ENCODE data around the gene CARMIL1.
"Not testable (repeated sequence)": the region's sequence is repeated elsewhere in the genome, so short reads cannot be mapped to it uniquely, and the experiment has no call there.

Gene CARMIL1

DNA sequence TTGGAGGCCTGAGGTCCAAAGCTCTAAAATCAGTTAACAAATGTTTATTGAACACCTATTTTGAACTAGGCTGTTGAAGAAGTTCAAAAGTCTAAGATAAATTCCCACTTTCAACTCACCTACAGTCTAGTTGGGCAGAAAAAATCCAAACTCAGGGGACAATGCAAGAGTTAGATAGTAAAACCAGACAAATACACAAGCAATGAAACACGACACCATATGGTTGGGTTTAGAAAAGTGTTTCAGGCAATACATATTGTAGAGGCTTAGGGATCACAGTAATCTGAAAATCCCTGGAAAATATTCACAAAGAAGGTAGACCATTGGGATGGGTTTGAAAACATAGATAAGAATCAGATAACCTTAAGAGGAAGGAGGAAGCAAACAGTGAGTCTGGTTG is 1.3 kb upstream of the CARMIL1 start:
- DNase-seq: peak; percentile 64

DNA sequence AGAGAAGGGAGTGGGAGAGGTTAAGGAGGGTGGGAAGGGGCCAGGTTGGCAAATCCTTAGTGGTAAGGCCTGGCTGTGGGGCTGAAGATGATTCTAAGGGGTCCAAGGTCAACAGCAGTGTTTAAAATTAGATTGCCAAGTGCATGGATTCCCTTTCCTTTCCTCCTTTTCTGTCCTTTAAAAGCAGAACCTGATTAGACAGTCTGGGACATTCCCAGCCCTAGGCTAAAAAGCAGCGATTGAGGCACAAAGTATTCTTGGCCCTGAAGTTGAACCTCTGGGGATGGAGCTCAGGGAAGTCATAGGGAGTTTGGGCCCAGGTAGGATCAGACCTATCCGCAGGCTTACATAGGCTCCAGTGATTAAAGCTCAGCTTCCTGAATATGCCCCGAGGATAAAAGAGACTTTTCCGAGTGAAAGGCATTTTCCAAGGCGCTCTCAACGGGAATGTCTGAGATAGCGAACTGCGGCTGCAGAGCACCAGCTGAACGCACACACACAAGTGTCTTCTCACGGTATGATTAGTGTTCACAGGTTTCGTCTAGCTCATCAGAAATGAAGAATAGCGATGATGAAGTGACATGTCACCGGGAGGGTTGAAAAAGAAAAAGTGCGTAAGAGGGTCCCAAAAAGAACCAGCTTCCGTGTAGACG is 787 bp upstream of the CARMIL1 start:
- peak; percentile 78 for DNase-seq

DNA sequence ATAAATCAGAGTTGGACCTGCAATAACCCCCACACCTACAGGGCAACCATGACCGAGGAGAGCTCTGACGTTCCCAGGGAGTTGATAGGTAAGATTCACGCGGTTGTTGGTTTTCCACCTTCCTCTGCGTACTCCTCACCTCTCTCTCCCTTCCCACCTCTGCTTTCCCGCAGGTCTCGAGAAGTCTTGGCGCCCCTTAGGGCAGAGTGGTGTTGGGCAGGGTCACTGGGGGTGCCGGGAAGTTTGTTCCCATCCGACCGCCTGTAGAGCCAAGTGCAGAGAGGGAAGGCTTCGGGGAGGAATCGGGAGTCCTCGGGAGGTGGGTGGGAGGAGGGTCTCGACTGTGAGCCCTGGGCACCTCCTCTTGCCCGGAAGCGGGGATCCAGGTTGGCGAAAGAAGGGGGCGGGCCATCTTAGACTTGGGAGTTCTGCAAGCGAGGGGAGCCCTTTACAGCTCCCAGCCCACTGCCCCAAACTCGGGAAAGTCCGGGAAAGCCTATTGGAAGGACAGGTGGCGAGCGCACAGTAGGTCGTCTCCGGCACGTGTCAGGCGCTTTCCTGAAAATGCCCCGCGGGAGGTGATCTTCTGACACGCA is 672 bp downstream of the CARMIL1 start:
- DNase-seq: peak; percentile 76

DNA sequence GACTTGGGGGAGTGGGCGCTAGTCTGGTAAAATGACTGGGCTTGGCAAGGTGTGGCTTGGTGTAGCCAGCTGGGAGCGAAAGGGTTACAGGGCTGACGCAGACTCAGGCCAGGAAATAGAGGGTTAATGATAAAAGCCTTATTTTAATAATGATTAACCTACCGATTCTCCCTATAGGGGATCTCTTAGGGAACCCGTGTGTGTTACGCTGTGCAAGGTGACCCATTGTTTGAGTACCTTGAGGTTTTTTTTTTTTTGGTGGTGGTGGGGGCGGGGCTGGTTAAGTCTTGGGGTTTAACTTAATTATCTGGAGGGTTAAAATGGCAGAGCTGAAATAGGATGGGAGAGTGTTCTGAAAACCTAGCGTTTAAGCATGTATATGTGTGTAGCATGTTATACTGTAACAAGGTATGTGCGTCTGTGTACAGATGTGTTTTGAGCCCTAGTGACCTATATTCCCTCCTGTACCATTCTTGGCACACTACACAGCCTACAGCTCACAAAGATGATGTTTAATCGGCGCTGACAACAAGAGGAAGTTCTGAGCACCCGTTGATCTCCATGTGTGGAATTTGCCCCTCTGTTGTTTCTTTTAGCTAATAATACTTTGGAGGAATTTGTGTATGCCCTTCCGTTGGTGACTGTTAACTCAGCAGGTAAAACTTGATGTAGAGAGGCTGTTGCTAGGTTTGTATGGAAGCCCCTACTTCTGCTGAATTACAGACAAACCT is 1.3 kb downstream of the CARMIL1 start:
- DNase-seq: peak; percentile 64

DNA sequence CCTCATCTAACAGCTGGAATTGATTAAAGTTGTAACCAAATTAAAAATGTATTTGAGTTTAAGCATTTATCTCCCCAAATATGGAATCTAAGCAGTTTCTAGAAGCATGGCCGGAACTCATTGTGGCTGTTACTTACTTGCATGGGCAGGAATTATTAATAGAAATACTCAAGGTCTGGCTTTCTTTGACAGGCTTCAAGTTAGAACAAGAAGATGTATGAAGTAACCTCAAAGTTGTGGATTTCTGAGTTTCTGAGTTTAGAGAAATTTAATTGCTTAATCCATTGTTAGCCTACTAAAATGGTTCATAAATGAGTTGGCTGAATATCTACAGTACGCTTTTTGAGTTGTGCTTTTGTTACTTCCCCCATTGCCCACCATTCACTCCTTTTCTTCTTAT is 7.7 kb downstream of the CARMIL1 start:
- DNase-seq: no peak

DNA sequence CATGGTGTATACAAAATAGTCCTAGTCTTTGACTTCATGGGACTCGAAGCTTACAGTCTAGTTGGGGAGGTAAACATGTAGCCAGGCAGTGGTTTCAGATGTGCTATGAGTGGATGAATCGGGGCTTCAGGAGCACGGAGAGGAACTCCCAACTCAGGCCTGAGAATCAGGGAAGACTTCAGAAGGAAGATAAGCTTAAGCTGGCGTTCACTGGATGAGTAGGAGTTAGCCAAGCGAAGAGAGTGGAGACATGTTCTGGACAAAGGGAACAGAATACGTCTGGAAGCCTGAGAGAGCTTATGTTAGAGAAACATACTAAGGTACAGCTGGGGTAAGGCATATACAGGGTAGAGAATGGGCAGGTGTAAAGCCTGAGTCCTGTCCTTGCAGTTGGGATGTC is 8.8 kb downstream of the CARMIL1 start:
- peak; percentile 38 for DNase-seq

DNA sequence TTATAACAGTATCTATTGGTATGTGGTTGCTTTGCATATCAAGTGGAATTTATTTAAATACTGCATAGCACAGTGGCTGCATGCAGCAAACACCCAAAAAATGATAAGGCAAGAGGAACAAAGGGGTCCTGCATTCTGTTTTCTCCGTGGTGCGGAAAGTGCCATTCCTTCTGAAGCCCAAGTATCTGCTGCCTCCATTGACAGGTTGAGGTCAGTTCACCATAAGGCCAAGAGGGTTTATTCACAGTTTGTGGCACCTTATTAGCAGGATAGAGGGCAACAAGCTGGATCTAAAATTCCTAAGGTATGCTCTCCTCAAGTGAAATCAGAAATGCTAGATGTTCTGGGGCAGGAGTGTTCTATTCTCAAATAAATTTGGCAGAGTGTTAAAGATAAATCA is 9.3 kb downstream of the CARMIL1 start:
- DNase-seq: no peak

DNA sequence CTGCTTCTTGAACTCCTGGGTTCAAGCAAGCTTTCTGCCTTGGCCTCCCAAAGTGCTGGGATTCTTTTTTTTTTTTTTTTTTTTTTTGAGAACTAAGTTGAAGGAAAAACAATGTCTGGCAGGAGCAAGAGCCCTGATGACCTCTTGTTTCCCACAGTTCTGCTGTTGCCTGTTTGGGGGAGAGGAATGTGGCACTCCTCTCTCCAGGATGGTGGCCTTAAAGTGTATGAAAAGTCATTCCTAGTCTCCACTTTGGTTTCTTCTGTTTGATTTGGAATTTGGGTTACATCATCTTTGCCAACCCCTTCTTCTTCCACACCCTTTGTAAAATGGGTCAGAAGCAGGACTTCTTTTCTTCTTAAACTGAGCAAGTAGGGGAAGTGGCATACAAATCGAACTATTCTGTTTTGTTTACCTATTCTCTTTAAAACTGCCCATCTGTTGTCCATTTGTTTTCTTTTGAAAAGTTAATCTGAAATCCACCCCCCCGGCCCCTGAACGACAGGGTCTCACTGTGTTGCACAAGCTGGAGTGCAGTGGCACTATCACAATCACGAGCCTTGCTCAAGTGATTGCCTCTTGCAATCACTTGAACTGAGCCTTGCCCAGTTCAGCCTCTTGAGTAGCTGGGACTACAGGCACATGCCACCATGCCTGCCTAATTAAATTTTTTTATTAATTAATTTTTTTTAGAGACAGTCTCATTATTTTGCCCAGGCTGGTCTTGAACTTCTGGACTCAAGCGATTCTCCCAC is 11.3 kb downstream of the CARMIL1 start:
- DNase-seq: no peak

DNA sequence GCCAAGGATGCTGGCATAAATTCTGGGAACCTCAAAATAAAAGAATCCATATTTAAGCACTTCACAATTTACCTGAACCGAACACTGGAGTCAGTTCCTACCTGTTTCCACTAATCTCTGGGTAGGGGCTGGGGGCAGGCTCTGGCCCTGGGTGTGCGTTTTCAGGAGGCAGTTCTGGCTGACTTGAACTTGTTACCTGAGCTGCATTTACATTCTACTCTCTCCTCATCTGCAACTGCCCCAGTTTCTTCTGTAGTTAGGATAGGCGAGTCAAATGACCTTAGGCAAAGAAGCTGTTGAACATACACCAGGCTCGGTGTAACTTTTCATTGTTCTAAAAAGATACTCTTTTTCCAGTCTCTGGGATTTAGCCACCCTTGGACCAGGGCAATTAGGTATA is 13.2 kb downstream of the CARMIL1 start:
- DNase-seq: no peak

DNA sequence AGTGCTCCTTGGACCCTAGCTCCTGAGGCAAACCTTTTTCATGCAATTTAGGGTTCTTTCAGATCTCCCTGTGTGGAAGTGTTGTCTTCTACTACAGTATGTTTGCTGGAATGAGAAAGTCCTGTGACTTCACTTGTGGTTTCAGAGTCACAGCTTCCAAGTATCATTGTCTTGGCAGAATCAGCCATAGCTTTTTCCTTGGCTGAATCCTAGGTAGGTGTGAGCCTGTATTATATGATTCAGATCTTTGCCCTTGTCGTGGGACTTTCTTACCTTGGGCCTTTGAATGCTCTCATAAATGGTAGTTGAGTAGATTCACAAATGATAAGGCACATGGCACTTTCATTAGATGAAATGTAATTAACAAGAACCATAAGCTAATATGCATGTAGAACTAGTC is 16.5 kb downstream of the CARMIL1 start:
- DNase-seq: no peak

DNA sequence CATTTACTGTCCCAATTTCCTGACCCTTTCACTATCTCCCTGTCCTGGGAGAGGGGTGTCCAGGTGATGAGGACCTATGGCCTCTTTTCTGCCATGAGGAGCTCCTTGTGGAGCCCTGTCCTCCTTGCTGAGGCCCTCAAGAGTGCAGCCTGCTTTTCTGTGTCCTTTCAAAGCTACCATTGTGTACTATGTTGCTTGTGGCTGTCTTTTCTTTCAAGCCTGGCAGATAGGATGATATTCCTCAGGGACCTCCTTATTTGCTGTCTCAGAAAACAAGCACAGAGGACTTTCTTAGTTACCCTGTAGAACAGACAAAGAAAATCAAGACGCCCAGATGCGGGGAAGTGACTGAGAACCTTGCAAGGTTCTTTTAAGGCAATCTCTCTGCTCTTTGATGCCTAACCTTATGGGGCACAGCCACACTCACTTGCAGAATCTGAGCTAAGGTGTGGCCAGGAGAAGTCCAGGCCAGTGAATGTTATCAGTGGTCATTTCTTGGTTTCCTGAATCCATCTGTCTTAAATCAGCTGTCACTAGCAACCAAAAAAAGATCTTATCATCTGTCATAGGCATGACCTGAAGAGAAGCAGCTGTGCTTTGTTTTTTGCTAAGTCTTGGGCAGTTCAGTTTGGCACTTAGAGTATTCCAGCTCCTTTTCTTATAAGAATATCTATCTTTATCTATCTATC is 17.2 kb downstream of the CARMIL1 start:
- no peak for DNase-seq

DNA sequence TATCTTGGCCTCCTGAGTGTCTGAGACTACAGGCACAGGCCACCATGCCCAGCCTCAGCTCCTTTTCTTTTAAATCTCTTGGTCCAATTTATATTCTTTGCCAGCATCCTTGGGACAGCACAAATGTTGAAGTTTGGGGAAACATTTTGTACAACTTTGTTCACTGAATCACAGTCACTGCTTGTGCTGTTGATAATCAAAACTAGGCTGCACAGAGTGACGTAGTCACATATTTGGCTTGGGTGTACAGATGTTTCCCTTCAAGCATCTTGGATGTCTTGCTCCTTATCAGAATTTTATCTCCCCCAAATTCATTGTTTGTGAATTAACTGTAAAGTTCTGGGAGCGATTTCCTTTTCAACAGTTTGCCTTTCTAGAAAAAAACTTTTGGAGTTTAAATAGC is 17.9 kb downstream of the CARMIL1 start:
- no peak for DNase-seq

DNA sequence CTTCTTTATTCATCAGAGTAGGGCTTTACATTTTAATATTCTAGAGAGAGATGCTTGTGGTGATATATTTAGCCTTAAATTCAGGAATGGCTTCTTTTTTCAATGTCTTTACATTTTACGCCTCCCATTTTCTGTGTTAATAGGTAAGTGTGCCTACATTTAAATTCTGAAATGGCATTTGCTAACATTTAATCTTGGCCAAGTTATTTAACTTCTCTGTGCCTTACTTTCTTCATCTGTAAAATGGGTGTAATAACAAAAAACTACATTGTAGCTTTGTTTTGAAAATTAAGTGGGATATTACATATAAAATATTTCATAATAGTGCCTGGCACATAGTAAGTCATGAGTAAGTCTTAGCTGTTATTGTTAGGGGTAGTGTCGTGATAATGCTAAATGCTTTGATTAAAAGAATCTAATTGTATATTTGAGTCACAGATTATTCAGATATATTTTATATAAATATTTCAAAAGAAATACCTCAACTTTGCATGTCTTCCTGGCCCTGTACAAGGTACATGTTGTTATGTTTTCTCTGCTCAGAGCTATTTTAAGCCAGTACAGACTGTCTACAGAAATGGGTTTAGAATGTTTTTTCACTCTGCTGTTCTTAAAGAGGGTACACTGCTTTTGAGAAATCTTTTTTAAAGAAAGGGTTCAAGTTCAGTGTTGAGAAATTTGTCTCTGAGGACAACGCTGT is 18.8 kb downstream of the CARMIL1 start:
- DNase-seq: no peak

DNA sequence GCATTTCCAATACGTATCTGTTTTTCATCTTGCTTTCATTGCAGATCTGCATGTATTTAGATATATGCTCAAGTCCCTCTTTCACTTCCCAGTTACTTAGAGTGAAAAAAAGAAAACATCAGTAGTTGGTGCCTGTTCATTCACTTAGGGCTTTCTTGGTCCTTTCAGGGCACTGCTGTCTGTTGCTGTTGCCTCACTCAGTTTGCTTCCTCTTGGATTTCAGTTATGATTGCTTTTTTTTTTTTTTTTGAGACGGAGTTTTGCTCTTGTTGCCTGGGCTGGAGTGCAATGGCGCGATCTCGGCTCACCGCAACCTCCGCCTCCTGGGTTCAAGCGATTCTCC is 19.3 kb downstream of the CARMIL1 start:
- DNase-seq: not testable (repeated sequence)

DNA sequence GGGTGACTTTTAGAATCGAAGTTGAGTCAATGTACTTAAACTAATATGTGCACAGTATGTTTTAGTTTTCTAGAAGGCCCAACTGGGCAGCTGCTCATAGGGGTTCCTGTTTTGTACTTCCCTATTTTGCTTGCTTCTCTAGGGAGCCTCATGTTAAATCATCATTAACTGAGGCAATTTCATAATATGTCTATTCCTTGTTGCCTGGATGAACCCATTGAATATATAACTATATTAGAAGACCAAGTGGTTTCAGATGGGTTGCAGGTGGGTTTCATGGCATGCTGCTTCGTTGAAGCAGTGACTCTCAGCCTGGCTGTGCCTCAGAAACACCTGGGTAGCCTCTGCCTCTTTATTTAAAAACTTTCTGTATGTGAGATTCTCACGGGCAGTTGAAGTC is 22.2 kb downstream of the CARMIL1 start:
- DNase-seq: no peak

DNA sequence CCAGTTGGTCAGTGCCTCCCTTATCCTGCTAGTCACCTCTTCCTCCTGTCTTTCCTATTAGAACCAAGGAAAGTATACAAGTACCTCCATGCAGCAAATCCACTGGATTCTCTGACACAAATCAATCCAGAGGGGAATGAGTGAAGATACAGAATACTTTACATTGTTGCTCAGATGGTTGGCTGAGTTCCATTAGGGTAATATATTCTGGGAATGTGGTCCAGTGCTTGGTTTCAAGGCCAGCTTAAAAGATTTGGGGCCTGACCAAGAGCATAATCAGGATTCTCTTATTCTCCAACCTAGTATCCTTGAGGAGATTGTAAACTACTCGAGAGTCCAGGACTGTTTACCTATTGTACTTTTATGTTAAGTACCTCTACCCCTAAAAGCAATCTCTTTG is 23.0 kb downstream of the CARMIL1 start:
- no peak for DNase-seq

DNA sequence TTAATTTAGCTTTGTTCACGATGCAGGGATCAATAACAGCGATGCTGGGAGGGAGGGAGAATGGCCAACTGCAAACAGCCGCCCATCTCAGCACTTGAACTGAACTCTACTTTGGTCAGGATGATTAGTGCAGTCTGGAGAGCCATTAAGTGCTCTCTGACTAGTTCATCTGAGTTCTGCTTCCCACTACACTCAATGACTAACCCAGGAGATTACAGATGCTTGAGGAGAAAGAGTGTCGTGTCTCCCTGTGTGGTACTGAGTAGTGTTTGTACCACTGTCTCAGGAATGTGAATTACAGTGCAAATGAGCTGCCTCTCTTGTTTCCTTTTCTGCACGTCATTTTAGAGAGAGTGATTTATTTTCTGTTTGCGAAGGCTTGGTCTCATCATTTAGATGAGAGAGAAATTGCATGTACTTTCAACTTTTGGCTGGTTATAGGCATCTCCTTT is 23.5 kb downstream of the CARMIL1 start:
- peak; percentile 20 for DNase-seq

DNA sequence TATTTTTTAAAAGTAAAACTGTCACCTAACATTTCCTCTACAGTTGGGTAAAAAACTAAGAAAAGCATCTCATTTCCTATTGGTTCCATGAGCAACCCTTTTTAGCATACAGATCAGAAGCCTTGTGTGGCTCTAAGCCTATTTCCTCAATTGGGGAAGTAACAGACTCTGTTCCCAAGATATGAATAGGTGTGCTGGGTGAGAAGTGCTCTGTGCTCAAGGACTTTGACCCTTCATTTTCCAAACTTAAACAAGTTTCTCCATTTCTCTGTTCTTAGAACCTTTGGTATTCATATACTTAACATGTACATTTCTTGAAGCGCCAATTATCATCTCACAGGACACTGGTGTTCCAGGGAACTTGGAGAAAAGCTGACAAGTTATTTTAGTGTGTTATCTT is 24.1 kb downstream of the CARMIL1 start:
- DNase-seq: no peak

DNA sequence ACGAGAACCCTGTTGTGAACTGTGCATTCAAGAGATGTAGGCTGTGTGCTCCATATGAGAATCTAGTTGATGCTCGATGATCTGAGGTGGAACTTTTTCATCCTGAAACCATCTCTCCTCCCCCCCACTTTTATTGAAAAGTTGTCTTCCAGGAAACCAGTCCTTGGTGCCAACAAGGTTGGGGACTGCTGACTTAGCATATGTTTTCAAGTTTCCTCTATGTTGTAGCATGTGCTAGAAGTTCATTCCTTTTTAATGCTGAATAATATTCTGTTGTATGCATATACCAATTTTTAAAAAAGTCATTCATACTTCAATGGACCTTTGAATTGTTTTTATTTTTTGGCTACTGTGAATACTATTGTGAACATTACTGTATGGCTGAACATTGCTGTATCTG is 27.2 kb downstream of the CARMIL1 start:
- no peak for DNase-seq

DNA sequence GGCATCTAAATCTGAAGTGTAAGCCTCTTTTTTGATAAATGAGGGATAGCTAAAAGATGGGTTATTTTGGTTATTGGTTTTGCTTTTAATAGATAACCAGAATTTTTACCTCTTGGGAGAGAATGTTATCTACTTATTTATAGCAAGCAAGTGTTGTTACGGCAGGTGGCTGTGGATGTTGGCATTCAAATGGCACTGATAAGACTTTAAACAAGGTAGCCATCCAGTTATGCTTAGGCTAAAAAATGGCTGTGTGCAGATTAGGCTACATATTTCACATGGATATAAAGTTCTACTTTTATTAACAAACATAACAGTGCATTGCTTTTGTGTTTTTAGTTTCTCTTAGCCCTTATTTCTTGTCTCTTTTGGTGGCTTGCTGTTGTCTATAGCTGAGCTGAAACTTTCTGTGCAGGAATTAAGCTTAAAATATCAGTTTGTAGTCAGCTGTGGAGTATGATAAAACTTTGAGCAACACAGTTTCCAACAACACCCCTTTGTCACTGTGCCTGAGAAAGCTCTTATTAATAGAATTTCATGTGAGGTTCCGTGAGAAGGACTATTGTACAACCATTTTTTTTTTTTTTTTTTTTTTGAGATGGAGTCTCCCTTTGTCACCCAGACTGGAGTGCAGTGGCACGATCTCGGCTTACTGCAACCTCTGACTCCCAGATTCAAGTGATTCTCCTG is 28.8 kb downstream of the CARMIL1 start:
- no peak for DNase-seq

DNA sequence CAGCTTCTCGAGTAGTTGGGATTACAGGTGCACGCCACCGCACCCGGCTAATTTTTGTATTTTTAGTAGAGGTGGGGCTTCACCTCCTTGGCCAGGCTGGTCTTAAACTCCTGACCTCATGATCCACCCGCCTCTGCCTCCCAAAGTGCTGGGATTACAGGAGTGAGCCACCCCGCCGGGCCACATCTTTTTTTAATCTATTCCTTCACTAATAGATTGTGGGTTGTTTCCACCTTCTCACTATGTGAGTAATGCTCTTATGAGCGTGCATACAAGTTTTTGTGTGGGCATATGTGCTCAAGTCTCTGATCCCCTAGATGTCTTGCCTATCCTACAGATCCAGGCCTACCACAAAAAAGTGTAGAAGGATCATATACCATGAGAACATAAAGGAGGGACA is 30.7 kb downstream of the CARMIL1 start:
- DNase-seq: no peak

DNA sequence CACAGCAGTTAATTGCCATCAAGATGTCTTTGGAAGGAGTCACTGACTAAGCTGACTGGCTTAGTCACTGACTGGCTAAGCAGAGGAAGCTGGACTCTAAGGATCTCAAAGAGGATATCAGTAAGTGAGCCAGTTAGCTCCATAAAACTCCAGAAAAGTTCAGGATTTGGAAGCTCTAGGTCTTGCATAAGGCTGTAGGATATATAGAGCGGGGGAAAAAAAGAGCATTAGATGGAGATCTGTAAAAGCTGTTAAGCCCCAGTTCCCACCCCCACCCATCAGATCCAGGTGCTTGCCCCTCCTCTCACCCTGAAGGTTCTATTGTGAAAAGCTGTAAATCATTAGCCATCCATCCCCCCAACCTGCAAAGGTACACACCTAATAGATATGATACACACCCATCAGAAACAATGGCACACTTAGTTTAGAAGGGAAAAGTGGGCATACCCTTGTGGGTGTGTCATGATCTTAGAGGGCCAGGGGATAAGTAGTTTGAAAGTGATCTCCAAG is 32.2 kb downstream of the CARMIL1 start:
- peak; percentile 68 for DNase-seq

Measured in NCI-H82 (cell line).